ENCODE data around the gene SPIRE2. TPM values are rescaled to one million over a fixed set of nuclear protein-coding genes. Genes with fewer than 3 reads are reported as not detected.

The SPIRE2 gene
- total RNA-seq, 1 donor from 2014 or later, result 1.2 TPM

DNA sequence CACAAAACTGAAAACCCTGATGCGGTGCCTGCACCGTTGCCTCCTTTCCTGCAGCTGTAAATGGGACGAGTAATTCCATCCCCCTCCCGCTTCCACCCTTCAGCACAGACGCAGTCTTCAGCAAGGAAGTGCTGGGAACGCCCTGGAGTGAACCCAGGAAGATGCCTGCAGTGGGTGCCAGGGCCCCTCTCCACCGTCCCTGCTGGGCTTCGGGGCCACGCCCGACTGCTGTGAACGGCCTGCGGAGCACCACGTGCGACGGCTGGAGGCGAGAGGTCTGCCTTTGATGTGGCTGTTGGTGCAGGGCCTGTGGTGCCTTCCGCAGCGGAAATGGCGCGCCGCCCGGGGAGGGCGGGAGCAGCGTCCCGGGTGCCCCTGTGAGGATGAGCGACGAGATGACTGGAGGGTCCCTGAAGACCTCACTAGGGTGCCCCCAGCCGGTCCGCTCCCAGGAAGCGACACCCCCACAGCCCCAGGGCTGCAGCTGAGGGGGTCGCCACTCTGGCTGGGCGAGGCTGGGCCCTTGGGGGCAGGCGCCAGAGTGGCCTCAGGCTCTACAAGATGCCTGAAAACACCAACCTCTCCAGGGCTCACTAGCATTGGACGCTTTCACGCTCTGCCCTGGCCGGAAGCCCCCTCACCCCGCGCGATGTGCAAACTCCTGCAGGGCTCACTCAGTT lies 89.6 kb downstream of the SPIRE2 start:
- Histone ChIP-seq H3K9me3 (replicated peaks) (no peaks in the 10 kb centered on the region), H3K36me3 (peaks cover 5% of the 10 kb centered on the region), H3K4me3 (peak overlapping the region; percentile 57), H3K4me1 (peaks cover 50% of the 10 kb centered on the region), H3K27me3 (ENCODE audit: low read depth) (peaks cover 20% of the 10 kb centered on the region), H3K27ac (replicated peaks) (peak overlapping the region; percentile 70)
- DNase-seq, result peak; percentile 85
- intact Hi-C loops (cut with micrococcal nuclease), result no loop called here
- TF ChIP-seq, protein P1, sequence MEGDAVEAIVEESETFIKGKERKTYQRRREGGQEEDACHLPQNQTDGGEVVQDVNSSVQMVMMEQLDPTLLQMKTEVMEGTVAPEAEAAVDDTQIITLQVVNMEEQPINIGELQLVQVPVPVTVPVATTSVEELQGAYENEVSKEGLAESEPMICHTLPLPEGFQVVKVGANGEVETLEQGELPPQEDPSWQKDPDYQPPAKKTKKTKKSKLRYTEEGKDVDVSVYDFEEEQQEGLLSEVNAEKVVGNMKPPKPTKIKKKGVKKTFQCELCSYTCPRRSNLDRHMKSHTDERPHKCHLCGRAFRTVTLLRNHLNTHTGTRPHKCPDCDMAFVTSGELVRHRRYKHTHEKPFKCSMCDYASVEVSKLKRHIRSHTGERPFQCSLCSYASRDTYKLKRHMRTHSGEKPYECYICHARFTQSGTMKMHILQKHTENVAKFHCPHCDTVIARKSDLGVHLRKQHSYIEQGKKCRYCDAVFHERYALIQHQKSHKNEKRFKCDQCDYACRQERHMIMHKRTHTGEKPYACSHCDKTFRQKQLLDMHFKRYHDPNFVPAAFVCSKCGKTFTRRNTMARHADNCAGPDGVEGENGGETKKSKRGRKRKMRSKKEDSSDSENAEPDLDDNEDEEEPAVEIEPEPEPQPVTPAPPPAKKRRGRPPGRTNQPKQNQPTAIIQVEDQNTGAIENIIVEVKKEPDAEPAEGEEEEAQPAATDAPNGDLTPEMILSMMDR (IDR thresholded peaks at IDR 0.05; ENCODE audit: borderline replicate concordance), result no peak

DNA sequence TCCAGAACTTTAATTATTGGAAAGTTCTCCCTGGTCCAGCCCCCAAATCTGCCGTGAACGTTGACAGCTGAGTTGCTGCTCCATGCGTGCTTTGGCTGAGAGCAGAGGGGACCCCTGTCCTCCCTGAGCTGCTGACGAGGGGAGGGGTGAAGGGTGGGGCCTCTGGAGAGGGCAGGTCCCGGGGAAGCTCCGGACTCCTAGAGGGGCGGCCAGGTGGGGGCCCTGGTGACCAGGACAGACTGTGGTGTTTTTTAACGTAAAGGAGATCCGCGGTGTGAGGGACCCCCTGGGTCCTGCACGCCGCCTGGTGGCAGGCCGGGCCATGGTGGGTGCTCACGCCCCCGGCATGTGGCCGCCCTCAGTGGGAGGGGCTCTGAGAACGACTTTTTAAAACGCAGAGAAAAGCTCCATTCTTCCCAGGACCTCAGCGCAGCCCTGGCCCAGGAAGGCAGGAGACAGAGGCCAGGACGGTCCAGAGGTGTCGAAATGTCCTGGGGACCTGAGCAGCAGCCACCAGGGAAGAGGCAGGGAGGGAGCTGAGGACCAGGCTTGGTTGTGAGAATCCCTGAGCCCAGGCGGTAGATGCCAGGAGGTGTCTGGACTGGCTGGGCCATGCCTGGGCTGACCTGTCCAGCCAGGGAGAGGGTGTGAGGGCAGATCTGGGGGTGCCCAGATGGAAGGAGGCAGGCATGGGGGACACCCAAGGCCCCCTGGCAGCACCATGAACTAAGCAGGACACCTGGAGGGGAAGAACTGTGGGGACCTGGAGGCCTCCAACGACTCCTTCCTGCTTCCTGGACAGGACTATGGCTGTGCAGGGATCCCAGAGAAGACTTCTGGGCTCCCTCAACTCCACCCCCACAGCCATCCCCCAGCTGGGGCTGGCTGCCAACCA lies 90.4 kb downstream of the SPIRE2 start, which contains the start of gene MC1R:
TSS of gene MC1R (plus strand) at position 410 of the 895 bp plus-strand sequence. CDS start at position 807, 397 bp downstream.
- Histone ChIP-seq H3K4me3 (peak within 1 kb of the TSS; percentile 57), H3K36me3 (no peaks in the 10 kb centered on the region), H3K27me3 (ENCODE audit: low read depth) (peaks cover 28% of the 10 kb centered on the region), H3K4me1 (peaks cover 56% of the 10 kb centered on the region), H3K9me3 (replicated peaks) (no peaks in the 10 kb centered on the region), H3K27ac (replicated peaks) (peak within 1 kb of the TSS; percentile 70)
- TF ChIP-seq, protein P1 (IDR thresholded peaks at IDR 0.05; ENCODE audit: borderline replicate concordance), result peak; percentile 54
- no peak for DNase-seq
- intact Hi-C loops (cut with micrococcal nuclease), result no loop called here

DNA sequence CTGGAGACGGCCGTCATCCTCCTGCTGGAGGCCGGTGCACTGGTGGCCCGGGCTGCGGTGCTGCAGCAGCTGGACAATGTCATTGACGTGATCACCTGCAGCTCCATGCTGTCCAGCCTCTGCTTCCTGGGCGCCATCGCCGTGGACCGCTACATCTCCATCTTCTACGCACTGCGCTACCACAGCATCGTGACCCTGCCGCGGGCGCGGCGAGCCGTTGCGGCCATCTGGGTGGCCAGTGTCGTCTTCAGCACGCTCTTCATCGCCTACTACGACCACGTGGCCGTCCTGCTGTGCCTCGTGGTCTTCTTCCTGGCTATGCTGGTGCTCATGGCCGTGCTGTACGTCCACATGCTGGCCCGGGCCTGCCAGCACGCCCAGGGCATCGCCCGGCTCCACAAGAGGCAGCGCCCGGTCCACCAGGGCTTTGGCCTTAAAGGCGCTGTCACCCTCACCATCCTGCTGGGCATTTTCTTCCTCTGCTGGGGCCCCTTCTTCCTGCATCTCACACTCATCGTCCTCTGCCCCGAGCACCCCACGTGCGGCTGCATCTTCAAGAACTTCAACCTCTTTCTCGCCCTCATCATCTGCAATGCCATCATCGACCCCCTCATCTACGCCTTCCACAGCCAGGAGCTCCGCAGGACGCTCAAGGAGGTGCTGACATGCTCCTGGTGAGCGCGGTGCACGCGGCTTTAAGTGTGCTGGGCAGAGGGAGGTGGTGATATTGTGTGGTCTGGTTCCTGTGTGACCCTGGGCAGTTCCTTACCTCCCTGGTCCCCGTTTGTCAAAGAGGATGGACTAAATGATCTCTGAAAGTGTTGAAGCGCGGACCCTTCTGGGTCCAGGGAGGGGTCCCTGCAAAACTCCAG lies 91.5 kb downstream of the SPIRE2 start:
- intact Hi-C loops (cut with micrococcal nuclease), result no loop called here
- H3K27me3 ChIP-seq (ENCODE audit: low read depth), result peaks cover 38% of the 10 kb centered on the region
- H3K4me1 ChIP-seq, result peaks cover 67% of the 10 kb centered on the region
- TF ChIP-seq, protein P1 (IDR thresholded peaks at IDR 0.05; ENCODE audit: borderline replicate concordance), result no peak
- no peaks in the 10 kb centered on the region for H3K9me3 ChIP-seq (replicated peaks)
- no peak overlapping the region for H3K27ac ChIP-seq (replicated peaks)
- H3K36me3 ChIP-seq, result no peaks in the 10 kb centered on the region
- no peak for DNase-seq
- no peak overlapping the region for H3K4me3 ChIP-seq

DNA sequence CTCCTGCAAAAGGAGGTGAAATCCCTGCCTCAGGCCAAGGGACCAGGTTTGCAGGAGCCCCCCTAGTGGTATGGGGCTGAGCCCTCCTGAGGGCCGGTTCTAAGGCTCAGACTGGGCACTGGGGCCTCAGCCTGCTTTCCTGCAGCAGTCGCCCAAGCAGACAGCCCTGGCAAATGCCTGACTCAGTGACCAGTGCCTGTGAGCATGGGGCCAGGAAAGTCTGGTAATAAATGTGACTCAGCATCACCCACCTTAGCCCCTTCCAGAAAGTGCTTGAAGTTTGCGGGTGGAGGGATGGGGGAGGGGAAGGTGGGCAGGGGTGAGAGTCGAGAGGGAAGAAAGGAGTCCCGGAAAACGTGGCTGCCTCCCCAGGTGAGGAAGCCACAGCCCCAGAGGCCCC lies 92.4 kb downstream of the SPIRE2 start:
- intact Hi-C loops (cut with micrococcal nuclease), result no loop called here
- TF ChIP-seq, protein P1 (IDR thresholded peaks at IDR 0.05; ENCODE audit: borderline replicate concordance), result no peak
- no peak overlapping the region for H3K4me3 ChIP-seq
- no peak for DNase-seq
- peaks cover 48% of the 10 kb centered on the region for H3K27me3 ChIP-seq (ENCODE audit: low read depth)
- H3K9me3 ChIP-seq (replicated peaks), result no peaks in the 10 kb centered on the region
- H3K36me3 ChIP-seq, result no peaks in the 10 kb centered on the region
- H3K4me1 ChIP-seq, result peaks cover 73% of the 10 kb centered on the region
- peak overlapping the region; percentile 93 for H3K27ac ChIP-seq (replicated peaks)

Other genes with a start within 250 kb of the SPIRE2 start
- not detected for gene DPEP1, start 214.8 kb upstream of the SPIRE2 start, total RNA-seq
- gene CHMP1A, start 170.8 kb upstream of the SPIRE2 start, total RNA-seq, result 37.3 TPM
- gene SPATA33, start 170.6 kb upstream of the SPIRE2 start, total RNA-seq, result 3.6 TPM
- 26.7 TPM for gene CDK10, start 141.8 kb upstream of the SPIRE2 start, total RNA-seq
- gene SPATA2L, start 126.8 kb upstream of the SPIRE2 start, total RNA-seq, result 2.1 TPM
- 12.6 TPM for gene VPS9D1, start 107.6 kb upstream of the SPIRE2 start, total RNA-seq
- 12.9 TPM for gene ZNF276, start 106.9 kb upstream of the SPIRE2 start, total RNA-seq
- gene FANCA, start 11.8 kb upstream of the SPIRE2 start, total RNA-seq, result 2.4 TPM
- 82.6 TPM for gene TCF25, start 45.1 kb downstream of the SPIRE2 start, total RNA-seq
- 1.2 TPM for gene MC1R, start 90.4 kb downstream of the SPIRE2 start, total RNA-seq
- 2.1 TPM for gene TUBB3, start 94.9 kb downstream of the SPIRE2 start, total RNA-seq
- gene DEF8, start 120.3 kb downstream of the SPIRE2 start, total RNA-seq, result 44.7 TPM
- gene DBNDD1, start 191.0 kb downstream of the SPIRE2 start, total RNA-seq, result 4.6 TPM
- not detected for gene PRDM7, start 248.9 kb downstream of the SPIRE2 start, total RNA-seq